Astrocyte of the hippocampus (primary cell): Measurements from ENCODE around the gene TNFAIP3.

Experiments
- DNase-seq: peaks from one replicate; pipeline ENCODE4 v3.0.0; 2011; ENCODE audit warnings: low read depth, low spot score

TNFAIP3 gene

DNA sequence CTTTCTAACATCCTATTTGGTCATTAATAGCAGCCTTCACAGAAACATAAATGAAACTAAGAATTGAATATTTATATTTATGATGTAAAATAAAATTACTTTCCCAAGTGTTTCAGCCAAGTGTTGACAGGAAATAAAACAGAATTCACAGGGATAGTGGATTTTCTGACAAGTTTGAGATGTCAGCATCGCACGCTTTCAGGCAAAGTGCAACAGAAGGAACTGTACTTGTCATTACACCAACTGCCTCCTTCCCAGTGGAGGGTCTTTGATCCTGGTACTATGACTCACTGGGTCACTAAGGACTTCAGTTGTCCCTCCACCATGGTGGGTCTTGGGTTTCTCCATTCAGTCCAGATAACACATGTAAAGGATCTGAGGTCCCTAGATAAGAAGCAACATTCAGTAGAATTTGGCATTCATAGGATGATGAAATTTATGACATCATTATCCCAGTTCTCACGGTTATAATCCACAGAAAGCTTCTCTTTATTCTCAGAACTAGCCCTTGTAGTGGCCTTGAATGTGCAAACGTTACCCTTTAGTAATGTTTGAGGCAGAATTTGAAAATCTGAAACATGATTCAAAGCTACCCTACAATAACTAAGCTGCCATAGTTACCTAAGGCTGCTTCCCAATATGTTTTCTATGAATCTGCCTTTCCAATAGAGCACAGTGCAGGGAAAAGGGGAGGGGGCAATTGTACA, 3.8 kb upstream of the TNFAIP3 start:
- DNase-seq: no peak

DNA sequence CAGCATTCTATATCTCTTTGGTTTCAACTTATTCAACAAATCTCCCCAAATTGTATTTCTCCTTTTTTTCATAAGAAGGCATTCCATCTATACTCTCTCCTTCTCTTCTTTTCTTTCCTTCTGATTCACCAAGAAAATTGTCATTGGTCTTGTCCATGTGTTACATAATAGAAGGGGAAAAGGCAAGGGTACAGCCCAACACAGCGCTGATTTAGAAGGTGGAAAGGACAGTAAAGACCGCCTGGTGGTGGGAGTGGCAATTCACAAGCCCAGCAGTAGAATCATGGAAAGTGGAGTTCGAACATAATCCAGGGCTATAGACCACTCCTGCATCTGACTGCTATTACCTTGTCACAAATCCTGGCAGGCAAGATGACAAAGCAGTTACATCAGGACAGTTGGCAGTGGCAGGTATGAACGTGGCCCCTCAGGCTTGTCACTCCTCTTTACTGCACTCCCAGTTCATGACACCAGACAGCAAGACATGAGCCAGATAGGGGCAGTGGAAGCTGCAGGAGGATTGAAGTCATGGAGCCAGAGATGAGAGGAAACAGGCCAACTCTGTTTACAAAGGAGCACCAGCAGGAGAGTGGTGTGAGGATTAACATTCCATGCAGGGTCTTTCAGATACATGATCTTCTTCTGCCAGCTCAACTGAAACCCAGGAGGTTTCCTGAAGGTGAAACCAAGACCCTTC, 2.1 kb upstream of the TNFAIP3 start:
- no peak for DNase-seq

DNA sequence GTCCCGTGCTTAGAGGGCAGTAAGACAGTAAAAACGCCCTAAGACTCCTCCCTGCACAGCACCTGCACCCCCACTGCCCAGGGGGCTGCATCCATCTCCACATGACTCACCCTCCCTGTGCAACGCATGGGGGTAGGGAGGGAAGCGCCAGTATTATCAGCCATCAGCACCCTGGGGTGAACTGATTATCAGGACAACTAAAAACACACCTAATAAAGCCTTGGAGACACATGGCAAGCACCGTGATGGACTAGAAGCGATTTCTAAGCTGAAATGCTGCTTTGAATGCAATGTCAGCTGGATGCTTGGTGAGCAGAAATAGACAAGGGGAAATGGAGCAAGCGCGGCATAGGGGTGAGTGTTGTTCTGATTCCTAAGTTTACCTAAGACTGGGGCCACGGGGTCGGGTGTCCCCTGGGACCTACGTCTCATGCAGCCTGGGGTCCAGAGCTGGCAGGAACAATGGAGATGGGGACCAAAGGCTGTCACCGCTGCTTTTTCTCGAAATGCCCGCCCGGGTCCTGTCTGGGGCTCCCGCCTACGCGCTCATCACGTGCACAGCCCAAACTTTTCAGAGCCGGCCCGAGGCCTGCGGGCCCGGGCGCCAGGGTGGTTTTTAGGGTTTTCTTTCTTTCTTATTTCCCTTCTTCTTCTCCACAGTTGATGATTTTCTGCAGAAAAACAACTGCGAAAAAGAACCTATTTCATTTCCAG, 702 bp upstream of the TNFAIP3 start:
- DNase-seq: no peak

DNA sequence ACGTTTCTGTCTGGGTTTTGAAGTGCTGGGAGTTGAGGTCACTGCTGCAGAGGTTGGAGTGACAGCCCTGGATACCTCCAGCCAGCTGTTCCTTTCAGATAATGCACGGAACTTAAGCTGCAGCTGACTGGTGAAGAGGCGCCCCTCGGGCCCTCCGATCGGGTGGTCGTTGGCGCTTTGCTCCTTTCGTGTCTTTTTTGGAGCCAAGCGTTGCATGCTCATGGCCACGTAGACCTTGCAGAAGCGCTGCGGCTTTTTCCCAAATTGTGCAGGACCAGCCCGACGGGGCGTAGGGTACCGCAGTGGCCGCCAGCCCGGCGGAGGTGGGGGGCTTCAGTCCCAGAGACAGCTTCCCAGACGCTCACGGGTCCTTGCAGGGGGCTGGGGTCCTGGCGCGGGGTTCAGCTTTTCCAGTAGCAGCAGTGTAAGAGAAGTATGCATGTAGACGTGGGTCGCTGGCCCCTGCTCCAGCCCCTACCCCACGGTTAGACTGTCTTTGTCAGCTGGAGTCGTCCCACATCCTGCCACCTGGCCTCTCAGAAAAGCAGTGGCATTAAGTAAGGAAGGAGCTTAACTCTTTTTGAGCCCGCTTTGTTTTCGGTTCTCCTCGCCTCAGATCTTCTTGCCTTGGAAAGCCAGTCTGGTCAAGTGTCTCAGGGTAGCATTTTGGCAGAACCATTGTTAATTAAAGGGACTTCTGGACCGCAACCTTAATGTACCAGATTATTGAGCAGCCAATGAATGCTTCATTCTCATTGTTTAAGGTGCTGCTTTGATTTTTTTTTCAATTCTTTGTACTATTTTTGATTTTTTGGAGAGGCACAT, 838 bp downstream of the TNFAIP3 start:
- peak; percentile 38 for DNase-seq

DNA sequence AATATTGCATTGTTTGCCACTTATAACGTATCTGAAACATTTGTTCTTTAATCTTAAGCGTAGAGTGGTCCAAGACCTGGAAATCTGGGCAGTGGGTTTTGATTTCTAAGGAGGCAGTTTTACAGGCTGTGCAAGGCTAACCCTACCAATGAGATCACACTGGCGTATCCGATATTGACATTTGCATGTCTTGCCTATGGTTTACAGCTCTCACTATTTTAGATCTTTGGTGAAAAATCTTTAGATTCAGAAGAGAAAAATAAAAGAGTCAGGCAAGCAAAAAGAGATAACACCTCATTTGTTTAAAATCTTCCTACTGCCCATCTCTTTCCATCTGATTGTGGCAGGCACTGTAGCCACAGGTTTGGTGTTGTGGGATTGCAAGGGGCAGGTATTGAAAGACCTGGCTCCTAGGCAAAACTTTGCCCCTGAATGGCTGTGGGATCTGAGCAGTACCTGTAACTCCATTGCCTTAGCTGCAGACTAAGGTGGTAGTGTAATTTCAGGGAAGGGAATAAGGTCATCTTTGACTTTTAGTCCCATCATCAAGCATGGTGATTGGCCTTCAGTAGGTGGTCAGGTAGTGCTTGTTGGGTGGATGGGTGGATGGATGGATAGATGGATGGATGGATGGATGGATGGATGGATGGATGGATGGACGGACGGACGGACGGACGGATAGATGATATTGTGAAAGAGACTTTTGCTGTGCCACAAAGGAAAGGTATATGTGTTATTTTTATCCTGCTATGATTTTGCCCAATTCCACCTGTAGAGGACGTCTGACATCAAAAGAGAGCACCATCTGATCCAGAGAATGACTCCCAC, 1.9 kb downstream of the TNFAIP3 start:
- DNase-seq: no peak

DNA sequence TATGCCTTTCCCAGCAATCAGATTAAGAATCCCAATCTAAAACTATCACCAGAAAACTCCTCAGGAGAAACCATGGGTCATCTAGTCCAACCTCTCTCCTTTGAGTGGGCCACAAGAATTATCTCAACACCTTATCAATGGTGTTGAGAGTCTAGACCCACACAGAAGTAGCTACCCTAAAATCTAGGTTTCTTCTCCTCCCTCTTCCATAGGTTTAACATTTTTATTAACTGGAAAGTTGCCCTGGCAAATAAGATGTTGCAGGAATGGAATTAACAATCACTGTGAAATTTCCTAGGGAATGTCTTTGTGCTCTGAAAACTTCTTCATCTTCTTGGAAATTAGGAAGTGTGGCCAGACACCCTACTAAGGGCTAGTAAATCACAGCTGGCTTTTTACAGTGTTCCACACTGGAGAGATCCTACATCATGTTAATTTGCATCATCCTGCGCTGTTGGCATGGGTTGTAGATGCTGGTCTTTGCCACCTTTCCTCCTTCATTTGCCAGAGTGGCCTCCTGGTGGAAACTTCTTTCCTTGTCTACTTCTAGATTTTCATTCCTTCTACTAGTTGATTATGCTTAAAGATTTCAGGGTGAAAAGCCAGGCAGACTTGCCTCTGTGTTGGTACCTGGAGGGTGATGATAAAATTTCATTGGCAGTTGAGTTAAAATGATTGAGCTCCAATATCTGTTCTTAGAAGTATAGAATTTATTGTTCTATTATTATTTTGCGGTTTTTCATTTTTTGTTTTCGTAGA, 2.7 kb downstream of the TNFAIP3 start:
- no peak for DNase-seq

DNA sequence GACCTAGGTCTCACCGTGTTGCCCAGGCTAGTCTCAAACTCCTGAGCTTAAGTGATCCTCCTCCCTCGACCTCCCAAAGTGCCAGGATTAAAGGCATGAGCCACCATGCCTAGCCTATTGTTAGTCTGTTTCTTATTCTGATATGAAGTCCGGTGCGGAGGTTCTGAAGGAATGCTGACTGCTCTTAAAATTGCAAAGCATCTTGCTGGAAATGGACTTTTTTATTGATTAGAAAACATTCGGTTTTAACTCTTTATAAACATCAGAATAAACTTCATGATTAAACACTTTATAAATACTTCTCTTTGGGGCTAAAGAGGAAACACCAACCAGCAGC, 3.2 kb downstream of the TNFAIP3 start:
- DNase-seq: no peak

DNA sequence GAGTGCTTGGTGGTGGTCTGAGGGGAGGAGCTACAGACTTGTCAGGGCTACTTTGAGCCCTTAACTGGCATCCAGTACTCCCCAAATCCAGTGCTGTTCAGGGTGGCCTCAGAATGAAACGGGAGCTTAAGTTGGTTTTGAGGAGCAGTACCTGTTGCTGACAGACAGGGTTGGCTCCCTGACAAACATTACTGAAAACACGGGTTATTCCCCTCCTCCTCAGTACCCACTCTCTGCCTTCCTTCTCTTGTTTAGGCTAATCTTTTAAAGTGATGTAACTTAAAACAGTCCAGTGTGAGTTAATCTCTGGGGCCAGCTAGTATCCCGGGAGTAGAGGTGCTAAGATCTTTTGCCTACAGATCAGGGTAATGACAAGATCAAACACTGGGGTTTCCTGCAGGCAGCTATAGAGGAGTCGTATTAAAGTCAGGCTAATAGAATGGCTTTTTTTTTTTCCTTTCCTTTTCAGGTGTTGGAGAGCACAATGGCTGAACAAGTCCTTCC, 3.7 kb downstream of the TNFAIP3 start:
- peak; percentile 45 for DNase-seq

DNA sequence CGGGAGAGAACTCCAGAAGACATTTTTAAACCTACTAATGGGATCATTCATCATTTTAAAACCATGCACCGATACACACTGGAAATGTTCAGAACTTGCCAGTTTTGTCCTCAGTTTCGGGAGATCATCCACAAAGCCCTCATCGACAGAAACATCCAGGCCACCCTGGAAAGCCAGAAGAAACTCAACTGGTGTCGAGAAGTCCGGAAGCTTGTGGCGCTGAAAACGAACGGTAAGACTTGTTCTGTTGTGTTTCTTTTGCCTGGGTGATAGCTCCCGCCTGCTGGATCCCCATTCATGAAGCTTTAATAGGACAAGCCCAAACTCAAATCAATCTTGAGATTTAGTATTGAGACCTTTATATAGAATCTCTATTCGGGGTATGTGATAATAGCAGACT, 4.2 kb downstream of the TNFAIP3 start:
- DNase-seq: no peak

DNA sequence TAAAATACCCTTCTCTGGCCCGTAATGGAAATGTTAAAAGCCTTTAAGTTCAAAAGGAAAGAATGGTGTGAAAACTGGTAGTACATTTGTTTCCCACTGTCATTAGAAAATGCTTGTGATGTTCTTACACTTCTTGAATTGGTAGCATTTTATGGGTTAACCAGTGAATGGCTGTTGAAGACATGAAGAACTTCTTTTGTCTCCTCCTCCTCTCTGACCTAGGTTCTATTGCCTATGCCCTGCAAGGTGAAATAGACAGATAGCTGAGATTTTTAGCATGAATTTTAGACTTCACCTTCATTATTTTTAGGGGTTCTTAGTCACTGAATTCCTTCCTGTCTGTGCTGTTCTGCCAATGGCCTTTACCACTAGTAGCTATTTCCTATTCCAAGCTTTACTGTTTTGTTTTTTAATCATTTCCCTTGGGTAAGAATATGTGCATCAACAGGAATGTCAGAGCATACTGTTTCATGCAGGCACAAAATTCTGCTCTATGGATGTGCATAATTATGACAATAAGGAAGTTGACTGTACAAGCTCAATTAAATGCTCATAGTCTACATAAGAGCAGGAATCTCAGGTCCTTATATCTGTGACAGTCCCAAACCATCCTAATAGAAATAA, 4.9 kb downstream of the TNFAIP3 start:
- DNase-seq: no peak

DNA sequence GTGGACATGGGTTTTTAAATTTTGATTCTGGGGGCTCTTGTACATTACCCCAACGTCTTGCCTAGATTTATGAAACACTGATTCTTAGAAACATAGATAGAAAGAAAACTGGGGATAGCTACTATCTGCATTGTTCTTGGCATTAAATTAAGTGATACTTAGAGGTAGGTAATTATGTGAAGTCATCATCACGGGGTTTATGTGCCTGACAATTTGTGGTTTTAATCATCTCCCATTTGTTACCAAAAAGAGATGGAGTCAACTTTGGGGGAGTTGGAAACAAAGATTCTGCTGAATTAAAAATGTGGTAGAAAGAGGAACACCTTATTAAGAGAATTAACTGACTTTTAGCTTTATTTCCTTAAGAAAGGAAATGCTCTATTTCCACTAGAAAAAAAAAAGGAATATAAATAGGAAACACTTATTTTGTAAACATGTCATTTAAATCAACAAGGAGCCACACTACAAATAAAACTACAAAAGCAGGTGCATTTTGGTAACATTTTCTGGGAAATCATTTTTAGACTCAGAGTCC, 5.6 kb downstream of the TNFAIP3 start:
- DNase-seq: no peak

DNA sequence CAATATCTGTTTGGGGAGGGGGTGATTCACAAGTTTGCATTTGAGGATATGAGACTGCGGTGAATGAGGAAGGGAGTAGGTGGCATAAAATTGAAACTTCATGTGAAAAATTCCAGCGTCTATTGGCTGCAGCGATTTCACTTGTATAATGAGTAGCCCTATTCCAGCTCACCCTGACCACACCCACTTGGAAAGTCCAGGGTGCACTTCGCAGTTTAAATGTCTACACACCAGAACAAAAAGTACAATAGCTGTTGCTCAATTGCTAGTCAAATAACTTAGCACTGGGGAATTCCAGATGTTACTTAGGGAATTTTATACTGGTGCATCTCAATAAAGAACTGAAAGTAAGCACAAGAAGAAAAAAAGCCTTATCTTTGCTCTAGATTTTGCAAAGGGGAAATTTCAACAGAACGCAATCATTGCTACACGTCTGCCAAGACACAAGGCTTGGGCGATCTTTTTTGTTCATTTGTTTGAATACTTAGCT, 6.3 kb downstream of the TNFAIP3 start:
- peak; percentile 82 for DNase-seq

DNA sequence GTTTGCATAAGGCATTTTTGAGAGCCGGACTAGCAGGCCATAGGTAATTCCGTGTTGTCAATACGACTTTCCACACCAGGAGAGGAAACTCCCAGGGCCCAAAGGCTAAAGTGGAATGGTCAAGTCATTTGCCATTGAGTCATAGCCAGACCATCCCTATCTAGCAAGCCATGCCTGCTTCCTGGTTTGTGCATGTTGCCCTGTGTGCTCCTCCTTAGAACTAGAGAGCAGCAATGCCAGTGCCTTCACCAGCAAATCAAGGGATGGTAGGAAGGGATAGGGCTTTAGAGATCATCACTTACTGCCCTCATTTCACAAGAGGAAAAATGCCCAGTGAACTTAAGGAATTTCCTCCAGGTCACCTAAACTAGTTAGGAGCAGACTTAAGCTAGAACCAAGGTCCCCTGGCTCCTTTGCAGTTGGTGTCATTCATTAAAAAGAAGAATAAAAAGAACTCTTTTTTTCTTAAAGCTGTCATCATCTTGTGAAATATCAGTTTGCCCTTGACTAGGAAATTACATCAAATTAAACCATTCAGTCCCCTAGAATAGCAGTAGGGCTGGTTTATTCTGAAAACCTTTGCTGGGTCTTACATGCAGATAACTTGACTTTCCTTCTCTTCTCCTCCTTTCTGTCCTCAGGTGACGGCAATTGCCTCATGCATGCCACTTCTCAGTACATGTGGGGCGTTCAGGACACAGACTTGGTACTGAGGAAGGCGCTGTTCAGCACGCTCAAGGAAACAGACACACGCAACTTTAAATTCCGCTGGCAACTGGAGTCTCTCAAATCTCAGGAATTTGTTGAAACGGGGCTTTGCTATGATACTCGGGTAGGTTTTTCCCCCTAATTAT, 7.4 kb downstream of the TNFAIP3 start:
- no peak for DNase-seq

DNA sequence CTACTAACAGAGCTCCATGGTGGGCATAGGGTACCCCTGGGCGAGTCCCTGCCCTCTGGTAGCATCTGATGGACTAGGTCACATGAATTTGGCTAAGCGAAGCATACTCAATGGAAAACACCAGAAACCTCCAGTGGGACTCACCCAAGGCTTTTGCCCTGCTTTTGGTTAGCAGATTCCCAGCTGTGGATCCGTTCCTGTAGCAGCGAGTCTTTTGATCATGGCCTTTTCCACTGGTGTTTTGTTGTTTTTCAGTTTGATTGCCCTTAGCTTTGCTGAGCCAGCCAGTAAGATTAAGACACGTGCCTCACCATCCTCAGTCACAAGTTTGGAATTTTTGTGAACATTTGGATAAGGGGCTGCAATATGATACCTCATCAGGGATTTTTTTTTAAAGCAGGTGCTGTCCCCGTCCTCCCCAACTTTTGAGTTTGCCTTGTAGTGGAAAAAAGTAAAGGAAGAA, 8.0 kb downstream of the TNFAIP3 start:
- DNase-seq: no peak

DNA sequence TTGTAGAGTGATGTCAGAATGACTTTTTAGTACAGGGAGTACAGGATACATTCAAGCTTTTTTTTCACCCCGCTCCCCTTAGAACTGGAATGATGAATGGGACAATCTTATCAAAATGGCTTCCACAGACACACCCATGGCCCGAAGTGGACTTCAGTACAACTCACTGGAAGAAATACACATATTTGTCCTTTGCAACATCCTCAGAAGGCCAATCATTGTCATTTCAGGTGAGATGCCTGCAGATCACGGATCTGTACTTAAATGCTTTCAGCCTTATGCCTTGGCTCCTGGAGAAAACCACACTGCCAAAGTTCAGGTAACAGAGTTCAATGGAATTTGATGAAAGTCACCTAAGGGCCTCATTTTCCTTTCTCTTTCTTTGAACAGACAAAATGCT, 8.5 kb downstream of the TNFAIP3 start:
- DNase-seq: no peak

DNA sequence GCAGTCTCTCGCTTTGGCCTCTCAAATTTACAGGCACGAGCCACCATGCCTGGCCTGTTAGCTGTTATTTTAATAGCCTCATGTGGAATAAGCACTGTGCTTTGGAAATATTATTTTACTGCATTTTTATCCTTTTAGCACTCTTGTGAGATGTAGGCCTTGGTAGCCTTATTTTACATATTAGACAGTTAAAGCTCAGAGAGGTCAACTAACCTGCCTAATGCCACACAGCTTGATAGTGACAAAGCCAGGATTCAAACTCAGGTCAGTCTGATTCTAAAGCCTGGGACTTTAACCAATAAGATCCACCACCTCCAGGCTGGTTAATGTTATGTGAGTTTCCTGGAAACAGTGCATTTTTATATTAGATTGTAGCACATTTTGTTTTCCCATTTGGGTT, 9.5 kb downstream of the TNFAIP3 start:
- DNase-seq: no peak

DNA sequence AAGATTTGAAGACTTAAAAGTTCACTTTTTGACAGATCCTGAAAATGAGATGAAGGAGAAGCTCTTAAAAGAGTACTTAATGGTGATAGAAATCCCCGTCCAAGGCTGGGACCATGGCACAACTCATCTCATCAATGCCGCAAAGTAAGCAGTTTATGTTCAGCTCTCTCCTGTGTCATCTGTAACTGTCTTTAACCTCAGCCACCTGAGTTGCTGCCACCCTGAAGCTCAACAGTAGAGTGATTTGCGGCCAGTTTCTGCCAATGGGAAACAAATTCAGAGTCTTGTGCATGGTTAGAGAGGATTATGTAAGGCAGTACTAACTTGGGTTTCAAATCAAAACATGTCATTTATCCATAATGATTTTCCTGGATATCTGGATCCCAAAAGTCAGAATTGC, 10.1 kb downstream of the TNFAIP3 start:
- DNase-seq: no peak

DNA sequence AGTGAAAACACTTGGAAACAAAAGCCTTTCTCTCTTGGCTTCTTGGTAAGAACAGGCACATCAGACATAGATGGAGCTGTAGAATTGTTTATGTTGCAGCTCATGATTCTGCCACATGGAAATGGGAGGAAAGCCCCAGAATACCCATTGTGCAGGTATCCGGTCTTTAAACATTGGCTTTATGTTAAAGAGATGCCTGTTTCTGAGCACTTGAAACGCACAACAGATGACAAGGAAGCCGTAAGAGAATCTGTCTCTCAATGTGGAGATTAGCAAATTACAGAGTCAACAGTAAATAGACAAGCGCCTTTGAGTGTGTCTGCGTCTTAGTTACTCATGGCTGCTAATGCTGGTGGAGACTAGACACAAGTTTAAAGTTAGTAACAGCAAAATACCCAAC, 10.5 kb downstream of the TNFAIP3 start:
- DNase-seq: no peak
